Activated CD4-positive, alpha-beta T cell treated with anti-CD3 and anti-CD28 coated beads, Interleukin-2, Interleukin-4, amounts not matched to agents 100 ng/mL and 50 ng/mL, durations not matched to agents 16 hours and 8 hours (primary cell): ENCODE measurements around the gene GFAP.
"Not testable (repeated sequence)": the region's sequence is repeated elsewhere in the genome, so short reads cannot be mapped to it uniquely, and the experiment has no call there.

Source experiments
- DNase-seq: peaks from one replicate; pipeline ENCODE4 v3.0.0-alpha.2; 2020; ENCODE audit warnings: low spot score

GFAP gene

DNA sequence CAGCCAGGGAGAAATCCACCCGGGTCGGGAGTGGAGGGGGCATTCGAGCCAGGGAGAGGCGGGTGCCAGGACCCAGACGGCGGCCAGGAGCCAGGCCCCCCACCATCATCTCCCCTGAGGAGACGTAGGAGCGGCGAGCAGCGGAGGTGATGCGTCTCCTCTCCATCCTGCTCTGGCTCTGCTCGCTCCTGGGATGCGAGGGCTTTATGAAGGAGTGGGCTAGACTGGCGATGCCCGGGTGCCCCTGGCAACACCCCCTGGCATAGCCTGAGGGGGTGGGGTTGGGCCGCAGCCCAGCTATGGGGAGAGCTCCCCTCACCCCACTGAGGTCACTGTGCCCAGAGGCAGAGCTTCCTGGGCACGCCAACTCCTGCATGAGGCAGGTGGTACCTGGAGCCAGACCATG is at the start of gene GFAP:
Gene GFAP (minus strand): TSS at position 180 of the 406 bp plus-strand sequence. CDS start 14 bp downstream, at position 166.
- DNase-seq = no peak

DNA sequence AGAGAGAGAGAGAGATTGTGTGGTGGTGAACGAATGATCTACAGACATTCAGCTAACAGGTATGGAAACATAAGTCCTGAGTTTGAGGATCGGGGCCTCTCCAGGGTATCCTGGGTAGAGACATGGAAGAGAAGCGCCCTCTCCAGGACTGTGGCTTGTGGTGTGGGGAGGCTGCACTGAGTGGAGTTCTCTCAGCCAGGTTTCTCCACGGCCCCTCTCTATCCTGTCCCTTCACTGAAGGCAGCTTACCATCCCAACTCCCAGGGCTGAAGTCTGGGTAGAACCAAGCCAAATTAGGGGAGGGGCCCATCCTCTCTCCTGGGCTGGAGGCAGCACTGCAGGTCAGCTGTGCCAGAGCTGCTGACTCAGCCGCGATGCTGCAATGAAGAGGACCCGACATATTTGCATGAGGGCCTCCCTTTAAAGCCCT is 46.6 kb upstream of the GFAP start:
- DNase-seq = no peak

DNA sequence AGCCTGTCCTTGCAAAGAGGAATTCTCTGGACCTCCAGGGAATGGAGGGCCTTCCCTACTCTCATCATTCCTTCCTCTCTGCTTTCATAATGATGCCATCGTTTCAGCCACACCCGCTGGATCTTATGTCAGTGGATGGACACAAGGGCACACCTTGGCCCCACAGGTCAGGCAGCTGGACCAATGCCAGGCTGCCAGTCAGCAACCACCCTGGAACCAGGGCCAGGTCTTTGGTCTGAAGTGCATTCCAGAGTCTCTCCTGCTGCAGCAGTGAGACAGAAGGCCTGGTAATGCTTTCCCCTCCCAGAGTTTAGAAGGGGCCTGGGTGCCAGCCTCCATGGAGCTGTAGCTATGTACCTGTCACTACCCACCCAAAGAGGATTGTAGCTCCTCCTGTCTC is 45.4 kb upstream of the GFAP start:
- no peak for DNase-seq

DNA sequence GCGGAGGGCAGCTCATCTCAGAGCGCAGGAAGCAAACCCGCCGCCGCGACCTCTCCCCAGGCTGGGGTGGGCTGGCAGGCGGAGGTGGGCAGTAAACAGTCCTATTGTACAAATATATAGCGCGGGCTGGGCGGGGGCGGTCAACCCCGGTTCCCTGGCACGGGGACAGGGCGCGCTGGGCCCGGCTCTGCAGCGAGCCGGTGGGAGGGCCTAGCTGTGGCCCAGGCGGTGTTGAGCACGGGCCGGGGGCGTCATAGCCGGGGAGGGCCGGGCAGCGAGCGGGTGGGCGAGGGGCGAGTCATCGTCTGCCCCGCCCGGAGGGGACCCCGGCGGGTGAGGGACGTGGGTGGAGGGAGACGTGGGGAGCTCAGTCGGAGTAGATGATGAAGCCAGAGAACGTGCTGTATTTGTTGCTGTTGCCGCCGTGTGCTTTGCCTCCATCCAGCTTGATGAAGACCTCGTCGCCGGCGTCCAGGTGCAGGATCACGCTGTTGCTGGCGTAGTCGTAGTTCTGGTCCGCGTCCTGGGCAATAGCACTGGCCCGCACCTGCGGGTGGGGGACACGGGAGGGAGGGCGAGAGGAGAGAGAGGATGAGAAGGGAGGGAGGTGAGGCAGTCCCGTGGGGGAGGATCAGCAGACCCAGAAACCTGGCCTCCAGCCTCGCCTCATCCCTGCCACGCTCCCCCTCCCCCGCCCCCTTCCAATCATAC is 44.7 kb upstream of the GFAP start:
- DNase-seq = no peak

DNA sequence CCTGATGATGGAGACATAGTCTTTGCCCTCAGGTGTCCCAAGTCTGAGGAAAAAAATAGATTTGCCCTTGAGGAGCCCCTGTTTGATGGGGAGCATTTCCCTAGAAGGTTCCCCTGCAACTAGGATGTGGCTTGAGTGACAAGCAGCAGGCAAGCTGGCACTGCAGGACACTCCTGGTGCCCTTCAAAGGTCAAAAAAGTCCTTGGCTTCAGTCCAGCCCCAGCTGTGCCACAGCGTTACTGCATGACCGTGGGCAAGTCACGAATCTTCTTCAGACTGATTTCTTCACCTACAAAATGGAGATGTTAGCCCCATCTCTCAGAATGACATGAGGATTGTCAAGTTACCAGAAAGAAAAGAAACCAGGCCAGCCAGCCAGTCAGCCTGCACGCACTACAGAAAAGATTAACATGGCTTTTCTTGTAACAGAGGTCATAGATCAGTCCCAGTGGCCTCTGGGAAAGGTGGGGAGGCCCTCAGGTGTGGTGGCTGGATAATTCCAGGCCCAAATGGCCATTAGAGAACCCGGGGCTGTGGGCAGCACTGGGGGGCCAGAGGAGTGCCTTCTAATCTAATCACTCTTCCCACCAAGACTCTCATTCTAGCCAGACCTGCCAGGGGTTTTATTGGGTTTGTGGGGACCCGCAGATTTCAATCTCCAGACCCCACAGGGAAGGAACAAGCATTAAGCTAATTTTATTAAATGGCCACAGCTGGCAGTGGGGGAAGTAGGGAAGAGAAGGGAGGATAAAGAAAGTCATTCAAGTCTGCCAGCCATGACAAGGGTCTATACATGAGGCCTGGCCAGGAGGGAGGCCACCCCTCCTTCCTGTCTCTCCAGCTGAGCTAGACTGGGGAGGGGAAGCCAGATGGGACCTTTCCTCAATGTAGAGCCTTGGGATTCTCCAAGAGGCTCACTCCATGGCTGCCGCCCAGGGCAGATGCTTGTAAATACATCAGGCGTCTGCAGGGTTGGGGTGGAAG is 42.0 kb upstream of the GFAP start:
- no peak for DNase-seq

DNA sequence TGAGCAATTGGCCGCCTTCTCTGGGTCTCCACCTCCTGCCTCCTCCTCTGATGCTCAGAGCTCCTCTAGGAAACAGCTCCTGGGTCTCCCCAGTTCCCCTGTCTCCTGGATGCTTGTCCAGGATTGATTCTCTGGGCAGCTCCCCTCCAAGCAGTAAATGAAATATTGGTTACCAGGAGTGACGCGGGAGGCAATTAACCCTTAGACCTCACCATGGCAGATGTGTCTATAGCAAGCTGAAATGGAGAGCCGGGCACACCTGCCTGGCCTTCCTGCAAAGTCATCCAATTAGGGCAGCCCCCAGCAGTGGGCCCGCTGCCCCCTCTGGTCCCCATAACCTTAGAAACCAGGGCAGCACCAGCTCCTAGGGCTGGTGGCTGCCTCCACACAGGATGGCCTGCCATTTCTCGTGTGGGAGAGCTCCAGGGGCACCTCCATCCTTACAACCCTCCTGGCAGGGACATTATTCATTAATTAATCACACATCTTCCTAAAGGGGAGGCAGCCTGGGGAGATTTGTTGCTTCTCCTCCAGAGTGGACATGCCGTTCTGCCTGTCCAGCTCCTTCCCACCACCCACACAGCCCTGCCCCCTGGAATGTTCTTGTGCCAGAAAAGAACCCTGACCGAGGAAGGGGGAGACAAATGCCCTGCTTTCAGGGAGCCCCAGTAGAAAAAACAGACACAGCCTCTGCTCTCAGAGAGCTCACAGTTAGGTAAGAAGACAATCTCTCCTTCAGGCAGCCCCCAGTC is 40.5 kb upstream of the GFAP start:
- DNase-seq = no peak

DNA sequence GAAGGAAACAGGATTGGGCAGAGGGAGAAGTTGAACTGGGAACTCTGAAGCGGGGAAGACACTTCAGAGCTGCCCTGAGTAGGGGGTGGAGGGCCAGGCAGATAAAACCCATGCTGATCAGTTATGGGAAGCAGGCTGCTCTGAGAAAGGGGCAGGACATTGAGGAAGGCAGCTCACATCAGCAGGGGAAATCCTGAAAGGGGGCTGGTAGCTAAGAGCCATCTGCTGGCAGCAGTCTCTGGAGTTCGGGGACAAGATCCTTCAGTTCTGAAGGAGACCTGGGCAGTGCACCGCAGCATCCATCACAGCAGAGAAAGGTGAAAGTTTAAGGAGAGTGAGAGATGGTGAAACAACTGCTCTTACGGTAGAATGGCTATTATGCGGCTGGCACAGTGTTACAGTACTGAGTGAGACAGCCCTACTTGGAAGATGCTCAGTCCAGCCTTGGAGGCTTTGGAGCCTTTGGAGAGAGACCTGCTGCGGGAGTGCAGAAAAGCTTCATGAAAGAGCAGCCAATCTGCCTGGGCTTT is 37.7 kb upstream of the GFAP start:
- DNase-seq = no peak

DNA sequence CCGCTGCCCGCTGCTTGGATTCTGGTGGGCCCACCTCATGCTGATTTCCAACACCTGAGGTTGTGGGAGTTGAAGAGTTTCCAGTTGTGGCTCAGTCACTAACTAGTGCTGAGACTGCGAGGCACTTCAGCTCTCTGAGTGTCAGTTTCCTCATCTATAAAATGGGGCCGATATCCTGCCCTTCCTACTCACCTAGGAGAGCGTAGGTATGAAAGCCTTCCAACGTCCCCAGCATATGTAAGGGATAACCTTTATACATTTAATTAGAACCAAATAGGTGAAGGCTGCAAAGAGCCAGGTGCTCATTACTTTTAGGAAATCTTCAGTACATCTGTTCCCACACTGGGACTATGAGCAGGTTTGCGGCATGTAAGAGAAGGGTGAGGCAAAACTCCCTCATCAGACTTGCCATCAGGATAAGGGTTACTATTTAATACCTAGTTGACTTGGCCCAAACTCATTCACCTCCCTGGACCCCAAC is 33.1 kb upstream of the GFAP start:
- DNase-seq = no peak

DNA sequence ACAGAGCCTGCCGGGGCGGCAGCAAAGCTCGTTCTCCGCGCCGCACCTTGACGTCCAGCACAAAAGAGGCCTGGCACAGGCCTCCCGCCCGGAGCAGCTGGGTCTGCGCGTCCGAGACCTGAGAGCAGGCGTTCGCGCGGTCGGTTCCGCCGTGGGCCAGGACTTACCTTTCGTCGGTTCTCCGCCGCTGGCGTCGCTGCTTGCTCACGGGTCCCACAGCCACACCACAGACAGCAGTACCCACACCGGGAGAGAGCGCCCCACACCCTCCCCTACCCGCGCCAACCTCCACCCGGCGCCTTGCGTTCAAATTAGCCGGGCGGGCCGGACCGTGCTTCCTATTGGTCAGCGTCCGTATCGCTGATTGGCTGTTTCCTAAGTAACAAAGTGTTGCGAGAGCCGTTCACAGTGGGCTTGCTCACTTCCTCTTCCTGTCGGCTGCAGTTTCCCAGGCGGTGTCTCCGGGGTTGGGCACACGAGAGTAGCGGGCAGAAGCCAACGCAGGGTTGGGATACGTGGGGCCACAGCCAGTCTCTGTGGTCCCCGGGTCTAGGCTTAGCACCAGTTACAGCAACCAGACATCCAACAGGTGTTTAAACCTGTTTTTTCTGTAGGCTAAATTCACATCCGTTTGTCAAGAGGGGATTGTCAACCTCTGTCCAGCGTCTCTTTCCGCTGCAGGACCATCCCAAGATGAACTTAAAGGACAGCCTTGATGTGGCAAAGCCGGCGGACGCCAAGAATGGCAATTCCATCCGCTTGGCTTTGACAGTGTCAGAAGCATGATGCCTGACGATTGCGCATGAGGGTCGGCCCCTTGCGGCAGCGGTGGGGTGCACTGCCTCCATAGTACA is 32.4 kb upstream of the GFAP start, which contains the start of gene KIF18B:
Gene KIF18B (minus strand): TSS at position 313 of the 854 bp plus-strand sequence. CDS start 11,429 bp downstream, outside the sequence.
- DNase-seq = peak; percentile 97

DNA sequence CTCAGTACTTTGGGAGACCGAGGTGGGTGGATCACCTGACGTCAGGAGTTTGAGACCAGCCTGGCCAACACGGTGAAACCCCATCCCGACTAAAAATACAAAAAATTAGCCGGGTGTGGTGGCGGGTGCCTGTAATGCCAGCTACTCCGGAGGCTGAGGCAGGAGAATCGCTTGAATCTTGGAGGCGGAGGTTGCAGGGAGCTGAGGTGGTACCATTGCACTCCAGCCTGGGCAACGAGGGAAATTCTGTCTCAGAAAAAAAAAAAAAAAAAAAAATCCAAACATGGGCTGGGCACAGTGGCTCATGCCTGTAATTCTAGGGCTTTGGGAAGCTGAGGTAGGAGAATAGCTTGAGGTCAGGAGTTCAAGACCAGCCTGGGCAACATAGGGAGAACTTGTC is 30.4 kb upstream of the GFAP start:
- DNase-seq = not testable (repeated sequence)

DNA sequence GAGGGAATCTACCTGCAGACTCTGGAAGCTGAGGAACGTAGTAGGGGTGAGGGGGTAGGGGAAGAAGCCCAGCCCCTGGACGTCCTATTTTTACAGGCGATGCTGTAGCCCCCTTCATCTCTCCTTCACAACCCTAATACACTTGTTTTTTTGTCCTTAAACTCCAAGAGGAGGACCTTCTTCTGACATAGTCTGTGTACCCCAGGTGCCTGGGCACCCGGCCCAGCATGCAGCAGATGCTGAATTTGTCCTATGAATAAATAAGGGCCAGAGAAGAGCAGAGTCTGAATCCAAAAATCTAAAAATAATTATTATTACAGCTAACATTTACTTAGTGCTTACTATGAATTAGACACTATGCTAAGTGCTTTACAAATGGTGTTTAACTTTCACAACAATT is 27.2 kb upstream of the GFAP start:
- no peak for DNase-seq

DNA sequence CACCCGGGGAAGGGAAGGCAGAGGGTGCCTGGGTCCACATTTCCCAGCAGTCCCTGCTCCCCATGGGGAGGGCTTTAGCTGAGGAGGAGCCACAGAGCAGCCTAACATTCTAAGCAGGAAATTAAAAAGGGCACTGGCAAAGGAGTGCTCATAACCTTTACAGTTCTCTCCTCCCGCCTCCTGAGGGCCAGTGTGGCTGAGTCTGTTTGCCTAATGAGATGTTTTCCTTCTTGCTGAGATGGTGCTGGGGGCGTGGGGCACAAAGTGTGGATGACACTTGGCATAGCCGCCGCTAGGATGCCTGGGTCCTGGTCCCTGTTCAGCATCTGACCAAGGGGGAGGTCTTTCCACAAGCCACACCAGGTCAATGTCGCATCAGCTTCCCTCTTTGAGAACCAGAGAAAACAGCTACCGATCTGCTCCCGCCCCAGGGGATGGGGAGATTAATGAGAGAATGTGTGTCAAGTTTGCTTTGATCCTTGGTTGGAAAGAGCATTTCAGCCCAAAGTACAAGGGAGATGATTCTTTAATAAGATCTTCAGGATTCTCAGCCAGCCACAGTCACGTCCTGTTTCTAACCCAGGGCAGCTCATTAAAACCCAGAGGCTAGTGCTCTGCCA is 26.5 kb upstream of the GFAP start:
- no peak for DNase-seq

DNA sequence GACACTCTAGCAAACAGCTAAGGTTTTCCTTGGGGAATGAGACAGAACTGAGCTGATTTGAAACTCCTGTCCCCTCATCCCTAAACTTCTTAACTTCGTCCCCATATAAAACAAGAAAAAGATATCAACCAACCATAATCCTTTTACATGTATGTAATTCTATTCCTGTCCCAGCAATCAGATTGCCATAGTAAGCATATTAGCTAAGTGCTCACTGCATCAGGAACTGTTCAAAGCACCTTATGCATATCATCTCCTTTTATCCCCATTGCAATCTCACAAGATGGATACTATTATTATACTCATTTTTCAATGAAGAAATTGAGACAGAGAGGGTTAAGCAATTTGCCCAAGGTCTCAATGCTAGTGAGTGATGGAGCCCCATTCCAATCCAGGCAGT is 25.5 kb upstream of the GFAP start:
- no peak for DNase-seq

DNA sequence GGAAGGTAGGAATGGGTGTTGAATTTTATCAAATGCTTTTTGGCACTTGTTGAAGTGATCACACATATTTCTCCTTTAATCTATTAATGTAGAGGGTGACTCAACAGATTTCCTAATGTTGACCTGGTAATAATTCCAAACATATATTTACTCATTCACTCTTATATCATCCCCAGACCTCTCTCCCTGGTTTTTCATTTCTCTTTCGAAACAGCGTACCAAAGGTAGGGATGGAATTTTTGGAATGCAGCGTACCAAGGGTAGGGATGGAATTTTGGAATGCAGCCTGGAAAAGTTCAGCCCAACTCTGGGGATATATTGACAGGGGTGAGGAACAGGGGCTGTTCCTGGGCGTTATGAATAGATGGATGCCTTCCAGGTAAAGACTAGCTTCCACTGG is 25.0 kb upstream of the GFAP start:
- no peak for DNase-seq

DNA sequence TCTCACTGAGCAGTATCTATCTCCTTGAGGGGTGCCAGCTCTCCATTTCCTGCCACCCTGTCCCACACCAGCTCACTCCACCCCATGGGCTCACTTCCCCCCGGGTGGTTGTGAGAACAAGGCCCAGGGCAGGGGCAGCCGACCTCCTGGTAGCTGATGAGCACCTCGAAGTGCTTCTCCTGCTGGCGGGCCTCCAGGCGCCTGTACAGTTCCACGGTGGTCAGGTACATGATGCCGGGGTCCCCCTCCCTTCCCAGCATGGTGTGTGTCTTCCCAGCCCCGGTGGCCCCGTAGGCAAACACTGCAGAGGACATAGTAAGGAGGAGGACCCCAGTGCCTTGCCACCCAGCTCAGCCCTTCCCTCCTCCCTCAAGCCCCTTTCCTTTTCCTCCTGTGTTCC is 19.8 kb upstream of the GFAP start:
- DNase-seq = no peak

DNA sequence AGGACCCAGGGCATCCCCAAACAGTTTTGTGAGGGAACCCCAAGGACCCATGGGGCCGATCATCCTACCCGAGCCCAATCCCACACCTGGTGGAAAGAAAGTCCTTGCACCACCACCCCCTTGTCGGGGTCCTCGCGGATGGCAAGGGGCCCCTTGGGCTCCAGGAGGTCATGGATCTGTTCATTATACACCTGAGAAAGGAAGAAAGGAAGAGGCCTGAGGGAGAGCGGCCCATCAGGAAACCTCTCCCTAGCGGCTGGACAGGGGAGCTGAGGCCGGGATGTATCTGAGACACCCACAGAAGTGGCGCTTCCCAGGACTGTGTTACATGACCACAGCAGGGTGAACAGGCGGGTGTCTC is 19.4 kb upstream of the GFAP start:
- no peak for DNase-seq

DNA sequence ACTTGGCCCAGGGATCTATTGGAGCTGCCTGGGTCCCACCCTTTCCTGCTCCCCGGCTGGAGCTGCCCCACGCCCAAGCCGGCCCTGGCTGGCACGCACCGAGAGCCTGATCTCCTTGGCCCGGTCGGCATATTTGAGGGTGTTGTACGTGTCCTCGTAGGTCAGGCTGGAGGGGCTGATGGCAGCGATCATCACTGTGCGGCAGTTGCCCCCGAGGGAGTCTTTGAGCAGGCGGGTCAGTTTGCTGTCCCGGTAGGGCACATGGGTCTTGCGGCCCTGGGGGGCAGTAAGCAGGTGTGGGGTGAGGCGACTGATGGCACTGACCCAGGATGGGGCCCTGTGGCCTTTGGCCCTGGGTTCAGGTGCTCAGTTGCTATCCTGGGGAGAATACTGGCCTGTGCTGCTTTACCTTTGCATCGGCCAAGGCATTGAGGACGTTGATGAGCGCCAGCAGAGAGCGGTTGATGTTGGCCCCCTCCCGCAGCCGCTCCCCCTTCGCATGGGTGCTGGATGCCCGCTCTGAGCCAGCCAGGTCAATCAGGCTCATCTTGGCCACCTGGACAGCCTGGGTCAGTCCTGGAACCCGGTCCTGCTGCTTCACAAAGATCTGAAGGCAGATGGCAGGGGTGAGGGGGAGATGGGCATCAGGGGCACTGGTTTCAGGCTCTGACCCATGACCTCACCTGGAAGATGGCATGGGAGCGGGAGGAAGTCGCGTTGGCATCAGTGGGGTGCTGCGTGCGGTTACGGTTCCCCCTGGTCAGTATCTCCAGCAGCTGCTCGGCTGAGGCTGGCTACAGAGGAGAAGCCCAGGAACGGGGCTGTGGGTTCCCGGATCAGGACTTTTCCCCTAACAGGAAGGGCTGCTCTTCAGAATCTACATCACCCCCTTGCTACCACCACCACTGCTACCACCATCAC is 18.8 kb upstream of the GFAP start:
- DNase-seq = no peak

DNA sequence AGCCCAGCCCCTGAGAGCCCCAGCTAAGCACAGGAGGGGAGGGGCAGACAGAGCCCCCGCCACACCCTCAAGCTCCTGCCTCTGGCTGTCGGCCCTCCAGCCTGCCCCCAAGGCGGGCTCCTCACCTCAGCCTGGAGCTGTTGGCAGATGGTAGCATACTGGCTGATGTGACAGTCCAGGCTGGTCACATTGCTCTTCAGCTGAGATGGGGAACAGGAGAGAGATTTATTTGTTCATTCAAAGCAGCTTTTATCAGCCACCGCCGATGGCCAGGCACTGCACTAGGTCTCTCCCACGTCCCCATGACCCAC is 17.4 kb upstream of the GFAP start:
- no peak for DNase-seq

DNA sequence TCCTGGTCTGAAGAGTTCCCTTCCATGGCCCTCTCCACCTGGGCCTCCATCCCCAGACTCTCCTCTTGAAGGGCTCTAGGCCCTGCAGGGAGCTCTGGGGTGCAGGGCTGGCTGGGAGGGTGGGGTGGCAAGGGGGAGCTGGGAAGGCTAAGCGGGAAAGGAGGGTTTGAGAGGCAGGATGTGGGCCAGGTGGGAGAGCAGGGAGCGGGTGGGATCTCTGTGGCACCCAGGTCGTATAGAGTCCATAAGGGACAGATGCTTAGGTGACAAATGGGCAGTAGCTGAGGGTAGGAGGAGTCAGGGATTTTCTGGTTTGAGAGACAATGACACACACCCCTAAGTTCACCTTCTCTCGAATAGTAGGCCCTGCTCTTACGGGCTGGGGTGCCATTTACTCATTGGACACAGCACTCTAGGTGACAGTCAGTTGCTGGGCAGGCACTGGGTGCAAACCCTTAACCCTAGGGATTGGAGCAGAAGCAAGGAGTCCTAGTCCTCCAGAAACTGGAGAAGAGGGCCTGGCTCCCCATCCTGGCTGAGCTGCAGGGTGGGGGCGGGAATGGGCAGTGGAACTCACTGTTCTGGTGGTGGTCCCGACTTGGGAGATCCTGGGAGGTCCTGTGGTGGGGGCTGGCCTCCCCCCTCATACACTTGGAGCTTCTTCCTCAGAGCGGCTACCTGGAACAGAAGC is 16.9 kb upstream of the GFAP start:
- DNase-seq = no peak
